ENCODE results near the gene SLC35F4. TPM values are rescaled to one million over a fixed set of nuclear protein-coding genes. Genes with fewer than 3 reads are reported as not detected.
"Not testable (repeated sequence)": the region's sequence is repeated elsewhere in the genome, so short reads cannot be mapped to it uniquely, and the experiment has no call there.

The SLC35F4 gene
- total RNA-seq, 1 donor from 2014 or later: not detected

- H3K27ac Mint-ChIP-seq (ENCODE audit: unreplicated experiment): no peak overlapping the region
- H3K27me3 Mint-ChIP-seq (ENCODE audit: unreplicated experiment): peaks cover 9% of the 10 kb centered on the region
- no peak for TF ChIP-seq CTCF (IDR thresholded peaks at IDR 0.05; ENCODE audit: partially characterized antibody, unreplicated experiment)
- no peak for DNase-seq
- H3K4me3 Mint-ChIP-seq (ENCODE audit: unreplicated experiment): peak overlapping the region; percentile 79
- H3K36me3 Mint-ChIP-seq (ENCODE audit: unreplicated experiment): no peaks in the 10 kb centered on the region
- no peaks in the 10 kb centered on the region for H3K4me1 Mint-ChIP-seq (ENCODE audit: low read depth, unreplicated experiment)
- peaks cover 1% of the 10 kb centered on the region for H3K9me3 Mint-ChIP-seq (ENCODE audit: unreplicated experiment)
Observed at GRCh38 chr14:57866199-57866705, 360 bp upstream of the SLC35F4 start.

- no peak overlapping the region for H3K27ac Mint-ChIP-seq (ENCODE audit: unreplicated experiment)
- H3K9me3 Mint-ChIP-seq (ENCODE audit: unreplicated experiment): peaks cover 1% of the 10 kb centered on the region
- H3K27me3 Mint-ChIP-seq (ENCODE audit: unreplicated experiment): peaks cover 8% of the 10 kb centered on the region
- no peaks in the 10 kb centered on the region for H3K36me3 Mint-ChIP-seq (ENCODE audit: unreplicated experiment)
- H3K4me3 Mint-ChIP-seq (ENCODE audit: unreplicated experiment): peak overlapping the region; percentile 79
- TF ChIP-seq CTCF (IDR thresholded peaks at IDR 0.05; ENCODE audit: partially characterized antibody, unreplicated experiment): no peak
- H3K4me1 Mint-ChIP-seq (ENCODE audit: low read depth, unreplicated experiment): no peaks in the 10 kb centered on the region
- DNase-seq: no peak
Observed at GRCh38 chr14:57865066-57865402, 858 bp downstream of the SLC35F4 start.

GRCh38 chr14:57864659-57865058, 1.2 kb downstream of the SLC35F4 start:
- H3K9me3 Mint-ChIP-seq (ENCODE audit: unreplicated experiment): peaks cover 1% of the 10 kb centered on the region
- H3K4me3 Mint-ChIP-seq (ENCODE audit: unreplicated experiment): peak overlapping the region; percentile 71
- H3K27ac Mint-ChIP-seq (ENCODE audit: unreplicated experiment): no peak overlapping the region
- H3K36me3 Mint-ChIP-seq (ENCODE audit: unreplicated experiment): no peaks in the 10 kb centered on the region
- no peak for DNase-seq
- peaks cover 8% of the 10 kb centered on the region for H3K27me3 Mint-ChIP-seq (ENCODE audit: unreplicated experiment)
- H3K4me1 Mint-ChIP-seq (ENCODE audit: low read depth, unreplicated experiment): no peaks in the 10 kb centered on the region
- TF ChIP-seq CTCF (IDR thresholded peaks at IDR 0.05; ENCODE audit: partially characterized antibody, unreplicated experiment): no peak

- no peak for DNase-seq
- Mint-ChIP-seq H3K4me1 (ENCODE audit: low read depth, unreplicated experiment) (no peaks in the 10 kb centered on the region), H3K9me3 (ENCODE audit: unreplicated experiment) (peaks cover 1% of the 10 kb centered on the region), H3K4me3 (ENCODE audit: unreplicated experiment) (no peak overlapping the region), H3K36me3 (ENCODE audit: unreplicated experiment) (no peaks in the 10 kb centered on the region), H3K27ac (ENCODE audit: unreplicated experiment) (no peak overlapping the region), H3K27me3 (ENCODE audit: unreplicated experiment) (peaks cover 8% of the 10 kb centered on the region)
- no peak for TF ChIP-seq CTCF (IDR thresholded peaks at IDR 0.05; ENCODE audit: partially characterized antibody, unreplicated experiment)
Observed at GRCh38 chr14:57863471-57863870, 2.4 kb downstream of the SLC35F4 start.

GRCh38 chr14:57855666-57856065, 10.2 kb downstream of the SLC35F4 start:
- H3K4me1 Mint-ChIP-seq (ENCODE audit: low read depth, unreplicated experiment); H3K27ac Mint-ChIP-seq (ENCODE audit: unreplicated experiment); DNase-seq; H3K36me3 Mint-ChIP-seq (ENCODE audit: unreplicated experiment); H3K9me3 Mint-ChIP-seq (ENCODE audit: unreplicated experiment); H3K27me3 Mint-ChIP-seq (ENCODE audit: unreplicated experiment); H3K4me3 Mint-ChIP-seq (ENCODE audit: unreplicated experiment): not testable (repeated sequence)

GRCh38 chr14:57854571-57854970, 11.3 kb downstream of the SLC35F4 start:
- Mint-ChIP-seq H3K27ac (ENCODE audit: unreplicated experiment) (no peak overlapping the region), H3K9me3 (ENCODE audit: unreplicated experiment) (no peaks in the 10 kb centered on the region), H3K36me3 (ENCODE audit: unreplicated experiment) (no peaks in the 10 kb centered on the region), H3K4me1 (ENCODE audit: low read depth, unreplicated experiment) (no peaks in the 10 kb centered on the region), H3K4me3 (ENCODE audit: unreplicated experiment) (no peak overlapping the region), H3K27me3 (ENCODE audit: unreplicated experiment) (peaks cover 3% of the 10 kb centered on the region)
- DNase-seq: no peak
- TF ChIP-seq CTCF (IDR thresholded peaks at IDR 0.05; ENCODE audit: partially characterized antibody, unreplicated experiment): no peak
